HepG2 (cell line): ENCODE data around the gene CMIP. TPM values are rescaled to one million over a fixed set of nuclear protein-coding genes. Genes with fewer than 3 reads are reported as not detected.

Experiments
- AGO2 ChIP-seq: fragments of 200-400 bp; formaldehyde crosslinking; optimal IDR thresholded peaks from 2 replicates; pipeline ENCODE3; 2017; ENCODE audit warnings: mild to moderate bottlenecking, low read depth, low read length, moderate library complexity
- BCLAF1 ChIP-seq: fragments of 450-650 bp; IDR thresholded peaks from 2 replicates; pipeline ENCODE4 v1.6.1; 2017; ENCODE audit warnings: mild to moderate bottlenecking
- CCDC6 ChIP-seq: sonication (generic); formaldehyde crosslinking; IDR thresholded peaks from 2 replicates; pipeline ENCODE4 v1.8.1; 2022; ENCODE audit warnings: mild to moderate bottlenecking, missing genetic modification reagents, moderate library complexity
- CEBPB ChIP-seq: IDR thresholded peaks from 2 replicates; pipeline ENCODE4 v1.6.1; 2011; ENCODE audit warnings: low read depth, low read length, improper control_type of control experiment, borderline replicate concordance
- CREB1 ChIP-seq, 2 experiments: fragments of 450-650 bp in 1 of 2; IDR thresholded peaks; 2 replicates each; pipeline ENCODE4 v1.6.1; 2016 to 2017; ENCODE audit warnings: control low read depth in 1 of 2, mild to moderate bottlenecking in 1 of 2, missing compliant biosample characterization in 1 of 2, missing genetic modification characterization in 1 of 2
- E2F1 ChIP-seq: sonication (generic); formaldehyde crosslinking; IDR thresholded peaks from 2 replicates; pipeline ENCODE4 v1.5.0; 2020; ENCODE audit warnings: missing genetic modification reagents
- GTF2F1 ChIP-seq: fragments of 150-350 bp; IDR thresholded peaks from 2 replicates; pipeline ENCODE4 v1.6.1; 2014; ENCODE audit warnings: low read length
- HCFC1 ChIP-seq: fragments of 150-350 bp; IDR thresholded peaks from 2 replicates; pipeline ENCODE4 v1.6.1; 2014; ENCODE audit warnings: low read depth, low read length
- HMGXB3 ChIP-seq: sonication (generic); formaldehyde crosslinking; IDR thresholded peaks from 2 replicates; pipeline ENCODE4 v1.4.0; 2020; ENCODE audit warnings: missing genetic modification reagents, borderline replicate concordance
- HOXA3 ChIP-seq: sonication (generic); formaldehyde crosslinking; IDR thresholded peaks from 2 replicates; pipeline ENCODE4 v1.5.0; 2020; ENCODE audit warnings: missing genetic modification reagents
- KLF13 ChIP-seq: sonication (generic); formaldehyde crosslinking; IDR thresholded peaks from 2 replicates; pipeline ENCODE4 v1.4.0; 2020; ENCODE audit warnings: mild to moderate bottlenecking, missing genetic modification reagents
- KLF15 ChIP-seq: sonication (generic); formaldehyde crosslinking; IDR thresholded peaks from 2 replicates; pipeline ENCODE4 v1.8.1; 2023; ENCODE audit warnings: borderline replicate concordance, mild to moderate bottlenecking, inconsistent platforms, missing genetic modification reagents, mixed read lengths
- MED8 ChIP-seq: sonication (generic); formaldehyde crosslinking; IDR thresholded peaks from 2 replicates; pipeline ENCODE4 v1.8.1; 2023; ENCODE audit warnings: mild to moderate bottlenecking, missing genetic modification reagents; ENCODE audit not compliant: insufficient replicate concordance
- RORA ChIP-seq: sonication (generic); formaldehyde crosslinking; IDR thresholded peaks from 2 replicates; pipeline ENCODE4 v1.5.0; 2020; ENCODE audit warnings: mild to moderate bottlenecking, missing genetic modification reagents, moderate library complexity
- SMAD1 ChIP-seq: sonication (generic); formaldehyde crosslinking; IDR thresholded peaks from 2 replicates; pipeline ENCODE4 v1.4.0; 2020; ENCODE audit warnings: missing genetic modification reagents, low read depth, mild to moderate bottlenecking, borderline replicate concordance
- SYNCRIP ChIP-seq: fragments of 200-400 bp; formaldehyde crosslinking; IDR thresholded peaks from 2 replicates; pipeline ENCODE4 v1.6.1; 2018; ENCODE audit warnings: mild to moderate bottlenecking, low read depth, low read length; ENCODE audit not compliant: insufficient read depth
- TARDBP ChIP-seq: sonication (generic); formaldehyde crosslinking; IDR thresholded peaks from 2 replicates; pipeline ENCODE4 v1.8.0; 2022; ENCODE audit warnings: mild to moderate bottlenecking, missing genetic modification reagents
- ZBTB38 ChIP-seq: sonication (generic); formaldehyde crosslinking; IDR thresholded peaks from 2 replicates; pipeline ENCODE4 v1.5.1; 2020; ENCODE audit warnings: mild to moderate bottlenecking, missing genetic modification reagents
- ZNF556 ChIP-seq: sonication (generic); formaldehyde crosslinking; IDR thresholded peaks from 2 replicates; pipeline ENCODE4 v1.4.0; 2020; ENCODE audit warnings: mild to moderate bottlenecking, missing genetic modification reagents, borderline replicate concordance
- ZNF570 ChIP-seq: sonication (generic); formaldehyde crosslinking; IDR thresholded peaks from 2 replicates; pipeline ENCODE4 v1.4.0; 2020; ENCODE audit warnings: mild to moderate bottlenecking, missing genetic modification reagents, borderline replicate concordance
- ZNF607 ChIP-seq: sonication (generic); formaldehyde crosslinking; IDR thresholded peaks from 2 replicates; pipeline ENCODE4 v1.5.1; 2020; ENCODE audit warnings: missing genetic modification reagents, mild to moderate bottlenecking, borderline replicate concordance
- polyA plus RNA-seq, 8 experiments: library from polyadenylated mRNA; depleted of rRNA in 3 of 8; stranded (reverse) in 7 of 8; unstranded in 1 of 8; fragments of >200 nt; fragmentation: Illumina TruSeq in 4 of 8; extraction: Trizol in 4 of 8; gene quantifications; 2 replicates each; pipeline versions ENCODE4 v1.2.1 to v1.2.3, GENCODE V29; 2011 to 2016; ENCODE audit warnings: low read depth in 4 of 8, missing spikeins in 1 of 8, mixed read lengths in 1 of 8; ENCODE audit not compliant: insufficient read depth in 1 of 8
- total RNA-seq, 5 experiments: library from RNA; depleted of rRNA; stranded (reverse); fragments of >200 nt; fragmentation: Illumina TruSeq; extraction: Trizol; gene quantifications; 2 replicates each; pipeline ENCODE4 v1.2.3, GENCODE V29; 2016; ENCODE audit warnings: low read depth in 1 of 5

CMIP gene
- total and polyA plus RNA-seq, 2 of the 13 experiments (the other 11 are each of a cell fraction or from before 2014, with no cell fraction given) = 10.9 to 18.1 TPM

- TF ChIP-seq HMGXB3 (CRISPR knock-in tag) (0 out of 2 replicates have a peak, but pooled peaks have one; percentile 22), E2F1 (CRISPR knock-in tag) (peak; percentile 23; the same call in 1 of the 2 replicates), CEBPB (no peak), HOXA3 (CRISPR knock-in tag) (peak; percentile 81; the same call in 1 of the 2 replicates), AGO2 (no peak), ZBTB38 (CRISPR knock-in tag) (no peak), GTF2F1 (no peak), RORA (CRISPR knock-in tag) (no peak; the same call in 1 of the 2 replicates), SYNCRIP (no peak), SMAD1 (peak; percentile 42; the same call in 1 of the 2 replicates), ZNF607 (CRISPR knock-in tag) (peak; percentile 3; the same call in 1 of the 2 replicates), MED8 (no peak), KLF15 (no peak), CCDC6 (CRISPR knock-in tag) (no peak), ZNF570 (CRISPR knock-in tag) (no peak), ZNF556 (no peak), BCLAF1 (no peak), TARDBP (CRISPR knock-in tag) (peak; percentile 46; the same call in 1 of the 2 replicates), HCFC1 (peak; percentile 86), KLF13 (CRISPR knock-in tag) (no peak), CREB1 (IDR thresholded peaks at IDR 0.05) (no peak), CREB1 (CRISPR knock-in tag; IDR thresholded peaks at IDR 0.05) (peak; percentile 41; the same call in 1 of the 2 replicates)
Measured at GRCh38 chr16:81745704-81746558, 301.3 kb downstream of the CMIP start (continued).
